HepG2 (cell line): ENCODE data around the gene ECT2. TPM values are rescaled to one million over a fixed set of nuclear protein-coding genes. Genes with fewer than 3 reads are reported as not detected.

ENCODE experiments used
- KAT8 ChIP-seq: IDR thresholded peaks from 2 replicates; pipeline ENCODE4 v1.6.1; 2016; ENCODE audit warnings: missing genetic modification reagents, missing compliant biosample characterization
- KDM6A ChIP-seq: IDR thresholded peaks from 2 replicates; pipeline ENCODE4 v1.6.1; 2016; ENCODE audit warnings: low read depth
- NBN ChIP-seq: fragments of 450-650 bp; conservative IDR thresholded peaks from 2 replicates; pipeline ENCODE4 v1.6.1; 2017
- NFYC ChIP-seq: IDR thresholded peaks from 2 replicates; pipeline ENCODE4 v1.6.1; 2016; ENCODE audit warnings: missing genetic modification reagents, missing compliant biosample characterization
- PHF5A ChIP-seq: IDR thresholded peaks from one replicate; pipeline ENCODE4 v1.6.1; 2018; ENCODE audit warnings: low read depth, missing genetic modification reagents; ENCODE audit not compliant: unreplicated experiment
- PHF8 ChIP-seq: sonication (generic); formaldehyde crosslinking; IDR thresholded peaks from 2 replicates; pipeline ENCODE4 v1.5.0; 2020; ENCODE audit warnings: missing genetic modification reagents
- RCOR2 ChIP-seq: IDR thresholded peaks from 2 replicates; pipeline ENCODE4 v1.6.1; 2016; ENCODE audit warnings: missing biosample characterization, missing genetic modification reagents
- SALL1 ChIP-seq: sonication (generic); formaldehyde crosslinking; IDR thresholded peaks from 2 replicates; pipeline ENCODE4 v1.8.0; 2022; ENCODE audit warnings: mild to moderate bottlenecking, missing genetic modification reagents
- SMYD3 ChIP-seq: sonication (generic); formaldehyde crosslinking; IDR thresholded peaks from 2 replicates; pipeline ENCODE4 v1.8.1; 2023; ENCODE audit warnings: mild to moderate bottlenecking, missing genetic modification reagents
- TARDBP ChIP-seq: sonication (generic); formaldehyde crosslinking; IDR thresholded peaks from 2 replicates; pipeline ENCODE4 v1.8.0; 2022; ENCODE audit warnings: mild to moderate bottlenecking, missing genetic modification reagents
- TCF7L2 ChIP-seq: IDR thresholded peaks from 2 replicates; pipeline ENCODE4 v1.6.1; 2011; ENCODE audit warnings: mild to moderate bottlenecking, low read depth, low read length, moderate library complexity
- ZKSCAN8 ChIP-seq: IDR thresholded peaks from 2 replicates; pipeline ENCODE4 v1.6.1; 2016; ENCODE audit warnings: borderline replicate concordance, missing genetic modification reagents, missing compliant biosample characterization
- ZMAT3 ChIP-seq: sonication (generic); formaldehyde crosslinking; conservative IDR thresholded peaks from 2 replicates; pipeline ENCODE4 v1.7.0; 2021; ENCODE audit warnings: missing genetic modification reagents
- ZNF543 ChIP-seq: sonication (generic); formaldehyde crosslinking; IDR thresholded peaks from 2 replicates; pipeline ENCODE4 v1.4.0; 2020; ENCODE audit warnings: mild to moderate bottlenecking, missing genetic modification reagents
- ZNF564 ChIP-seq: sonication (generic); formaldehyde crosslinking; IDR thresholded peaks from 2 replicates; pipeline ENCODE4 v1.8.1; 2023; ENCODE audit warnings: mild to moderate bottlenecking, missing genetic modification reagents
- ZNF614 ChIP-seq: IDR thresholded peaks from 2 replicates; pipeline ENCODE4 v1.6.1; 2018; ENCODE audit warnings: missing biosample characterization, missing genetic modification reagents, inconsistent platforms, borderline replicate concordance
- polyA plus RNA-seq, 8 experiments: library from polyadenylated mRNA; depleted of rRNA in 3 of 8; stranded (reverse) in 7 of 8; unstranded in 1 of 8; fragments of >200 nt; fragmentation: Illumina TruSeq in 4 of 8; extraction: Trizol in 4 of 8; gene quantifications; 2 replicates each; pipeline versions ENCODE4 v1.2.1 to v1.2.3, GENCODE V29; 2011 to 2016; ENCODE audit warnings: low read depth in 4 of 8, missing spikeins in 1 of 8, mixed read lengths in 1 of 8; ENCODE audit not compliant: insufficient read depth in 1 of 8
- total RNA-seq, 5 experiments: library from RNA; depleted of rRNA; stranded (reverse); fragments of >200 nt; fragmentation: Illumina TruSeq; extraction: Trizol; gene quantifications; 2 replicates each; pipeline ENCODE4 v1.2.3, GENCODE V29; 2016; ENCODE audit warnings: low read depth in 1 of 5
- TF ChIP-seq, protein P1 (sequence below): IDR thresholded peaks from 2 replicates; pipeline ENCODE4 v1.4.0; 2020; ENCODE audit warnings: mild to moderate bottlenecking, missing genetic modification reagents
- TF ChIP-seq, protein P2 (sequence below): sonication (generic); formaldehyde crosslinking; IDR thresholded peaks from 2 replicates; pipeline ENCODE4 v1.5.1; 2020; ENCODE audit warnings: mild to moderate bottlenecking, missing genetic modification reagents
- TF ChIP-seq, protein P3 (sequence below): sonication (generic); formaldehyde crosslinking; IDR thresholded peaks from 2 replicates; pipeline ENCODE4 v1.5.1; 2020; ENCODE audit warnings: mild to moderate bottlenecking, missing genetic modification reagents, moderate library complexity

ECT2 gene
- total and polyA plus RNA-seq, 2 of the 13 experiments (the other 11 are each of a cell fraction or from before 2014, with no cell fraction given), result 21.6 to 52.0 TPM

DNA sequence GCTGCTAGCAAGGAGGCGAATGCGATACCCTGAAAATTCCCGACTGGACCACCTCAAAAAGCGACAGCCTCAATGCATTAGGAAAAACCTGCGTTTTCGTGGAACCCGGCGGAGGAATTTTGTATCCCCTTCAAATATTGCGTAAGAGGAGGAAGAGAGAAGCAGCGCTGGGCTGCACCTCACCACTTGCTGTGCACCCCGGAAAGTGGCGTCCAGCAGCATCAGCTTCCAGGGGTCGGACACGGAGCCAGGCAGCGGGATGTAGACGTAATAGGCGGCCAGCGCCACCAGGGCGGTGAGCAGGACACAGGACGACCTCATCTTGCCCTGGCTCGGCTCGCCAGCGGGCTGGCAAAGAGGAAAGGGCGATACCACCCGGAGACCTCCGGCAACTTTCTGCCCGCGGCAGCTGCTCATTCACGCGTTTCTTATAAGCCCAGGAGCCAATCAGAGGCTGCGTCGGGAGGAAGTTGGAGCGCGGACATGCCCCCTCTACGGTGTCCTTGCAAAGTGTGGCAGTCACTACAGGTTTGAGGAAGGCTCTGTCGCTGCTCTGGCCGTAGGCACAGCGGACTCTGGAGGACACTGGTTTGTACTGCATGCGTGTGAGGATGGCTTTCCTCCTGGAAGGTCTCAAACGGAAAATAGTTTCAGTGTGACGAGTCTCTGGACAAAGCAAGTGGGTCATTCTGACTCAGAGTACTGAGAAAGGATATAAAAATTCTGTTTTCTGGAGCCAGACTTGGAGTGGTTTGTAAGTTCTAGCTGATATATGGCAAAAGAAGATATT lies 39.7 kb upstream of the ECT2 start, which contains the start of gene NCEH1 (continued):
- TF ChIP-seq, protein P1, sequence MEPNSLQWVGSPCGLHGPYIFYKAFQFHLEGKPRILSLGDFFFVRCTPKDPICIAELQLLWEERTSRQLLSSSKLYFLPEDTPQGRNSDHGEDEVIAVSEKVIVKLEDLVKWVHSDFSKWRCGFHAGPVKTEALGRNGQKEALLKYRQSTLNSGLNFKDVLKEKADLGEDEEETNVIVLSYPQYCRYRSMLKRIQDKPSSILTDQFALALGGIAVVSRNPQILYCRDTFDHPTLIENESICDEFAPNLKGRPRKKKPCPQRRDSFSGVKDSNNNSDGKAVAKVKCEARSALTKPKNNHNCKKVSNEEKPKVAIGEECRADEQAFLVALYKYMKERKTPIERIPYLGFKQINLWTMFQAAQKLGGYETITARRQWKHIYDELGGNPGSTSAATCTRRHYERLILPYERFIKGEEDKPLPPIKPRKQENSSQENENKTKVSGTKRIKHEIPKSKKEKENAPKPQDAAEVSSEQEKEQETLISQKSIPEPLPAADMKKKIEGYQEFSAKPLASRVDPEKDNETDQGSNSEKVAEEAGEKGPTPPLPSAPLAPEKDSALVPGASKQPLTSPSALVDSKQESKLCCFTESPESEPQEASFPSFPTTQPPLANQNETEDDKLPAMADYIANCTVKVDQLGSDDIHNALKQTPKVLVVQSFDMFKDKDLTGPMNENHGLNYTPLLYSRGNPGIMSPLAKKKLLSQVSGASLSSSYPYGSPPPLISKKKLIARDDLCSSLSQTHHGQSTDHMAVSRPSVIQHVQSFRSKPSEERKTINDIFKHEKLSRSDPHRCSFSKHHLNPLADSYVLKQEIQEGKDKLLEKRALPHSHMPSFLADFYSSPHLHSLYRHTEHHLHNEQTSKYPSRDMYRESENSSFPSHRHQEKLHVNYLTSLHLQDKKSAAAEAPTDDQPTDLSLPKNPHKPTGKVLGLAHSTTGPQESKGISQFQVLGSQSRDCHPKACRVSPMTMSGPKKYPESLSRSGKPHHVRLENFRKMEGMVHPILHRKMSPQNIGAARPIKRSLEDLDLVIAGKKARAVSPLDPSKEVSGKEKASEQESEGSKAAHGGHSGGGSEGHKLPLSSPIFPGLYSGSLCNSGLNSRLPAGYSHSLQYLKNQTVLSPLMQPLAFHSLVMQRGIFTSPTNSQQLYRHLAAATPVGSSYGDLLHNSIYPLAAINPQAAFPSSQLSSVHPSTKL (CRISPR knock-in tag), result peak; percentile 65; the same call in 1 of the 2 replicates
- TF ChIP-seq PHF8 (CRISPR knock-in tag), result peak; percentile 74
- TF ChIP-seq NFYC (CRISPR knock-in tag), result peak; percentile 81
- 0 out of 2 replicates have a peak, but pooled peaks have one; percentile 11 for TF ChIP-seq KDM6A (CRISPR knock-in tag)
- 0 out of 2 replicates have a peak, but pooled peaks have one; percentile 36 for TF ChIP-seq ZNF564 (CRISPR knock-in tag)
- peak; percentile 39; the same call in 1 of the 2 replicates for TF ChIP-seq ZNF614 (CRISPR knock-in tag)
- no peak for TF ChIP-seq TCF7L2
- TF ChIP-seq KAT8 (CRISPR knock-in tag), result peak; percentile 86
- TF ChIP-seq RCOR2, result 0 out of 2 replicates have a peak, but pooled peaks have one; percentile 42
- 0 out of 2 replicates have a peak, but pooled peaks have one; percentile 29 for TF ChIP-seq SMYD3
- TF ChIP-seq NBN, result no peak
- no peak for TF ChIP-seq ZMAT3
- TF ChIP-seq SALL1 (CRISPR knock-in tag), result peak; percentile 93
- TF ChIP-seq PHF5A (CRISPR knock-in tag), result no peak
- TF ChIP-seq TARDBP (CRISPR knock-in tag), result peak; percentile 69
- TF ChIP-seq, protein P2, sequence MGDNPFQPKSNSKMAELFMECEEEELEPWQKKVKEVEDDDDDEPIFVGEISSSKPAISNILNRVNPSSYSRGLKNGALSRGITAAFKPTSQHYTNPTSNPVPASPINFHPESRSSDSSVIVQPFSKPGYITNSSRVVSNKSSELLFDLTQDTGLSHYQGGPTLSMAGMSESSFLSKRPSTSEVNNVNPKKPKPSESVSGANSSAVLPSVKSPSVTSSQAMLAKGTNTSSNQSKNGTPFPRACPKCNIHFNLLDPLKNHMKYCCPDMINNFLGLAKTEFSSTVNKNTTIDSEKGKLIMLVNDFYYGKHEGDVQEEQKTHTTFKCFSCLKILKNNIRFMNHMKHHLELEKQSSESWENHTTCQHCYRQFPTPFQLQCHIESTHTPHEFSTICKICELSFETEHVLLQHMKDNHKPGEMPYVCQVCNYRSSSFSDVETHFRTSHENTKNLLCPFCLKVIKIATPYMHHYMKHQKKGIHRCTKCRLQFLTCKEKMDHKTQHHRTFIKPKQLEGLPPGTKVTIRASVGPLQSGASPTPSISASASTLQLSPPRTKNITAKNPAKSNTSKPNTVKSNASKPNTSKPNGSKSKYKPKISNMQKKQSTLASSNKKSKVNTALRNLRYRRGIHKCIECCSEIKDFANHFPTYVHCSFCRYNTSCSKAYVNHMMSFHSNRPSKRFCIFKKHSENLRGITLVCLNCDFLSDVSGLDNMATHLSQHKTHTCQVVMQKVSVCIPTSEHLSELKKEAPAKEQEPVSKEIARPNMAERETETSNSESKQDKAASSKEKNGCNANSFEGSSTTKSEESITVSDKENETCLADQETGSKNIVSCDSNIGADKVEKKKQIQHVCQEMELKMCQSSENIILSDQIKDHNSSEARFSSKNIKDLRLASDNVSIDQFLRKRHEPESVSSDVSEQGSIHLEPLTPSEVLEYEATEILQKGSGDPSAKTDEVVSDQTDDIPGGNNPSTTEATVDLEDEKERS (CRISPR knock-in tag), result peak; percentile 77; the same call in 1 of the 2 replicates
- 0 out of 2 replicates have a peak, but pooled peaks have one; percentile 26 for TF ChIP-seq ZNF543 (CRISPR knock-in tag)
- TF ChIP-seq ZKSCAN8 (CRISPR knock-in tag), result 0 out of 2 replicates have a peak, but pooled peaks have one; percentile 14
- TF ChIP-seq, protein P3, sequence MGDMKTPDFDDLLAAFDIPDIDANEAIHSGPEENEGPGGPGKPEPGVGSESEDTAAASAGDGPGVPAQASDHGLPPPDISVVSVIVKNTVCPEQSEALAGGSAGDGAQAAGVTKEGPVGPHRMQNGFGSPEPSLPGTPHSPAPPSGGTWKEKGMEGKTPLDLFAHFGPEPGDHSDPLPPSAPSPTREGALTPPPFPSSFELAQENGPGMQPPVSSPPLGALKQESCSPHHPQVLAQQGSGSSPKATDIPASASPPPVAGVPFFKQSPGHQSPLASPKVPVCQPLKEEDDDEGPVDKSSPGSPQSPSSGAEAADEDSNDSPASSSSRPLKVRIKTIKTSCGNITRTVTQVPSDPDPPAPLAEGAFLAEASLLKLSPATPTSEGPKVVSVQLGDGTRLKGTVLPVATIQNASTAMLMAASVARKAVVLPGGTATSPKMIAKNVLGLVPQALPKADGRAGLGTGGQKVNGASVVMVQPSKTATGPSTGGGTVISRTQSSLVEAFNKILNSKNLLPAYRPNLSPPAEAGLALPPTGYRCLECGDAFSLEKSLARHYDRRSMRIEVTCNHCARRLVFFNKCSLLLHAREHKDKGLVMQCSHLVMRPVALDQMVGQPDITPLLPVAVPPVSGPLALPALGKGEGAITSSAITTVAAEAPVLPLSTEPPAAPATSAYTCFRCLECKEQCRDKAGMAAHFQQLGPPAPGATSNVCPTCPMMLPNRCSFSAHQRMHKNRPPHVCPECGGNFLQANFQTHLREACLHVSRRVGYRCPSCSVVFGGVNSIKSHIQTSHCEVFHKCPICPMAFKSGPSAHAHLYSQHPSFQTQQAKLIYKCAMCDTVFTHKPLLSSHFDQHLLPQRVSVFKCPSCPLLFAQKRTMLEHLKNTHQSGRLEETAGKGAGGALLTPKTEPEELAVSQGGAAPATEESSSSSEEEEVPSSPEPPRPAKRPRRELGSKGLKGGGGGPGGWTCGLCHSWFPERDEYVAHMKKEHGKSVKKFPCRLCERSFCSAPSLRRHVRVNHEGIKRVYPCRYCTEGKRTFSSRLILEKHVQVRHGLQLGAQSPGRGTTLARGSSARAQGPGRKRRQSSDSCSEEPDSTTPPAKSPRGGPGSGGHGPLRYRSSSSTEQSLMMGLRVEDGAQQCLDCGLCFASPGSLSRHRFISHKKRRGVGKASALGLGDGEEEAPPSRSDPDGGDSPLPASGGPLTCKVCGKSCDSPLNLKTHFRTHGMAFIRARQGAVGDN (CRISPR knock-in tag), result peak; percentile 94
